LNCaP clone FGC (cell line): ENCODE measurements around the gene UTP11.

Experiments
- DNase-seq: peaks from one replicate; pipeline ENCODE4 v3.0.0-alpha.2; 2011; ENCODE audit warnings: low read depth
- H3K4me3 ChIP-seq: 2 replicates; pipeline ENCODE4 v1.5.1; 2011; ENCODE audit warnings: mild to moderate bottlenecking, low read depth, low read length, control low read depth
- CTCF ChIP-seq: IDR thresholded peaks from 2 replicates; pipeline ENCODE4 v1.5.1; 2012; ENCODE audit warnings: mild to moderate bottlenecking; ENCODE audit not compliant: control insufficient read depth, insufficient read depth; ENCODE audit errors: extremely low read depth

The UTP11 gene

GRCh38 chr1:38068980-38069340 lies 56.4 kb downstream of the UTP11 start:
- no peak overlapping the region for H3K4me3 ChIP-seq
- DNase-seq: no peak
- TF ChIP-seq CTCF: no peak

GRCh38 chr1:38071312-38072256 lies 59.0 kb downstream of the UTP11 start:
- no peak for DNase-seq
- TF ChIP-seq CTCF: peak; percentile 35; the same call in 1 of the 2 replicates
- no peak overlapping the region for H3K4me3 ChIP-seq

- TF ChIP-seq CTCF: no peak
- no peak for DNase-seq
- H3K4me3 ChIP-seq: no peak overlapping the region
Observed at GRCh38 chr1:38072858-38073257, 60.3 kb downstream of the UTP11 start.

- DNase-seq: no peak
- H3K4me3 ChIP-seq: no peak overlapping the region
- TF ChIP-seq CTCF: no peak
Observed at GRCh38 chr1:38073534-38074301, 61.2 kb downstream of the UTP11 start.

GRCh38 chr1:38074302-38074677 lies 61.8 kb downstream of the UTP11 start:
- no peak for TF ChIP-seq CTCF
- no peak overlapping the region for H3K4me3 ChIP-seq
- no peak for DNase-seq
